ENCODE results near the gene HTRA2.
A peak's percentile ranks its signal among the peaks of the same experiment; 100 is the strongest.
"Not testable (repeated sequence)": the region's sequence is repeated elsewhere in the genome, so short reads cannot be mapped to it uniquely, and the experiment has no call there.

Gene HTRA2

DNA sequence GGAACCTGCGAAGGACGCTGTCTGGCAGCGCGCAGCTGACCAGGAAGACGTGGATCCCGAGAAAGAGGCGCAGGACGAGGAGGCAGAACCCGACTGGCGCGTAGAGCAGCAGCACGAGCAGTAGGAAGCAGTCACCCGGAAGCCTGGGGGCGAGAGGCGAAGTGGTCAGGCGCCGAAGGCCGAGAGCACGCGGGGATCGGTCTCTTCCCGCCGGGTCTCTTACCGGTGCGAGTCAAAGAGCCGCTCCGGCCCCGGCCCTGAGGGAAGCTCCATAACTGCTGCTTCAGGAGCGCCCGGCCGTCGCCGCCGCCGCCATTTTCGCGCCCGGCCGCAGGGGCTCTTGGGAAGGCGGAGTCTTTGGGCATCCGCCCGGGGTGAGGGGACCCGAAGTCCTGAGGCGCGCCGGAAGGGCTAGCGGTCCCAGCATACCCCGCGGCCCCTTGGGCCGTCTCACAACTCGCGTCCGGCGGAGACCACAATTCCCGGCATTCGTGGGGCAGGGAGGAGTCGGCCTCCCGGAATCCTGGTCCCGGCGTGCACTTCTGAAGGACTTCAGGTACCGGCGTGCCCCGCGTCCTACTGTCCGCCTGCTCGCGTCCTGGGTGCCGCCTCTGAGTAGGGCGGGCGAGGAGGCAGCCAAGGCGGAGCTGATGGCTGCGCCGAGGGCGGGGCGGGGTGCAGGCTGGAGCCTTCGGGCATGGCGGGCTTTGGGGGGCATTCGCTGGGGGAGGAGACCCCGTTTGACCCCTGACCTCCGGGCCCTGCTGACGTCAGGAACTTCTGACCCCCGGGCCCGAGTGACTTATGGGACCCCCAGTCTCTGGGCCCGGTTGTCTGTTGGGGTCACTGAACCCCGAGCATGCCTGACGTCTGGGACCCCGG lies at the start of gene HTRA2, which contains the start of gene AUP1:
TSS of gene HTRA2 (plus strand) at position 577 of the 882 bp plus-strand sequence. CDS start at position 651, 74 bp downstream.
TSS of gene AUP1 (minus strand) at position 350 of the 882 bp plus-strand sequence. CDS start at position 273, 77 bp downstream.
- peak; percentile 98 for DNase-seq (ENCODE audit: low spot score)

DNA sequence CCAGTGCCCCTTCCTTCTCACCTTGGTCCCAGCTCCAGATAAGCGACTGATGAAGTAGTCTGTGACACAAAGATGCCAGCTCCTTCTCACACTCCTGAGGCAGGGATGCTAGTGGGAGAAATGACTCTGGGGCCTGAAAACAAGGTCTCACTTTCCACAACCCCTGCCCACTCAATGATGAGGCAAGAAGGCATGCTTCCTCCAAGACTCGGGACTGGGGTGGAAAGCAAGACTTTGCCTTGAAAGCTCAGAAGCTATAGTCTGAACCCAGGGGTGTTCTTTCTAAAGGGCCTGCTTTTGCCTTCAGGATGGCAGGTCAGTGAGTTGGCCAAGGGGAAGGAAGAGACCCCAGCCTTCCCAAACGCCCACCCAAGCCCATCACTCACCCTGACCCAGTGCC lies 48.3 kb upstream of the HTRA2 start:
- DNase-seq (ENCODE audit: low spot score): no peak

DNA sequence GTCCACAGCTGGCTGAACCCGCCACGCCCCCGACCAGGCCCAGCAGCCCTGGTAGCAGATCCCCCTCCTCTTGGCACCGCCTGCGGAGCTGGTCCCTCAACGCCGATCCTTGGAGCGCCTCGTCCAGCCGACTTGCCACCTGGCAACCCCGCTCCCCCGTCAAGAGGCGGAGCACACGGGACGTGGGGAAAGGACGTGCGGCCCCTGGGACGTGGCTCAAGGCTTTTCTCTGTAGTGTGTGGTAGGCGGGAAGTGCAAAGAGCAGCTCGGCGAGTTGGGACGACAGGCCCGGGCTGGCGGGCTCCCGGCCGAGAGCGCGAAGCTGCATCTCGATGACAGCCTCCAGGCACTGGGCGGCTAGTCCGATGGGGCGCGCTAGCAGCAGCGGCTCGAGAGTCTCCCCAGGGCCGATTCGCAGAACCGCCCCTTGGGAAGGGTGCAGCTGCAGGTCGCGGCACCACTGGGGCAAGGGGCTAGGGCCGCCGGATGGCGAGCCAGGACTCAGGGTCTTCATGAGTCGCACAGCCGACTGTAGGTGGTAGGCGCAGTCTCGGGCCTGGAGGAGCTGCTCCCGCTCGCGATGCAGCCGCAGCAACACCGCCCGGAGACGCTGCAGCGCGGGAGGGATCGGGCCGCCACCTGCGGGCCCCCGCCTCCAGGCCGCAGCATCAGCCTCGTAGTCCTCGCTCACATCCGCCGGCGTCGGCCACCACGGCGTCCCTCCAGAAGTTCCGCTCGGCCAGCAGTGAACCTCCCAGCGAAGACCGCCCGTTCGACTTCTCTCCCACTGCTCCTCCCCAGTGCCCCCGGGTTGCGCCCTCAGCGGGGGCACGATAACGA lies 47.6 kb upstream of the HTRA2 start:
- no peak for DNase-seq (ENCODE audit: low spot score)

GRCh38 chr2:74482801-74483674 lies 46.7 kb upstream of the HTRA2 start, which contains the start of the genes CCDC142 and TTC31:
CCDC142 (minus strand) TSS chr2:74482998; CDS start chr2:74482837, 161 bp downstream.
TTC31 (plus strand) TSS chr2:74483081; CDS start chr2:74483096, 15 bp downstream.
- DNase-seq (ENCODE audit: low spot score): peak; percentile 97

DNA sequence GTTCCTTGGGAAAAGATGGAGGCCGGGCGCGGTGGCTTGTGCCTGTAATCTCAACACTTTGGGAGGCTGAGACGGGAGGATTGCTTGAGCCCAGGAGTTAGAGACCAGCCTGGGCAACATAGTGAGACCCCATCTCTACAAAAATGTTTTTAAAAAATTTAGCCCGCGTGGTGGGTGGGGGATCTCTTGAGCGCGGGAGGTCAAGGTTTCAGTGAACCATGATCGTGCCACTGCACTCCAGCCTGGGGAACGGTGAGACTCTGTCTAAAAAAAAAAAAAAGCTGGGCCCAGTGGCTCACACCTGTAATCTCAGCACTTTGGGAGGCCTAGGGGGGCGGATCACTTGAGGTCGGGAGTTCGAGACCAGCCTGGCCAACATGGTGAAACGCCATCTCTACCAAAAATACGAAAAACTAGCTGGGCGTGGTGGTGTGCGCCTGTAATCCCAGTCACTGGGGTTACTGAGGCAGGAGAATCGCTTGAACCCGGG lies 46.0 kb upstream of the HTRA2 start:
- DNase-seq (ENCODE audit: low spot score): not testable (repeated sequence)

GRCh38 chr2:74486141-74486540 lies 43.6 kb upstream of the HTRA2 start:
- no peak for DNase-seq (ENCODE audit: low spot score)

DNA sequence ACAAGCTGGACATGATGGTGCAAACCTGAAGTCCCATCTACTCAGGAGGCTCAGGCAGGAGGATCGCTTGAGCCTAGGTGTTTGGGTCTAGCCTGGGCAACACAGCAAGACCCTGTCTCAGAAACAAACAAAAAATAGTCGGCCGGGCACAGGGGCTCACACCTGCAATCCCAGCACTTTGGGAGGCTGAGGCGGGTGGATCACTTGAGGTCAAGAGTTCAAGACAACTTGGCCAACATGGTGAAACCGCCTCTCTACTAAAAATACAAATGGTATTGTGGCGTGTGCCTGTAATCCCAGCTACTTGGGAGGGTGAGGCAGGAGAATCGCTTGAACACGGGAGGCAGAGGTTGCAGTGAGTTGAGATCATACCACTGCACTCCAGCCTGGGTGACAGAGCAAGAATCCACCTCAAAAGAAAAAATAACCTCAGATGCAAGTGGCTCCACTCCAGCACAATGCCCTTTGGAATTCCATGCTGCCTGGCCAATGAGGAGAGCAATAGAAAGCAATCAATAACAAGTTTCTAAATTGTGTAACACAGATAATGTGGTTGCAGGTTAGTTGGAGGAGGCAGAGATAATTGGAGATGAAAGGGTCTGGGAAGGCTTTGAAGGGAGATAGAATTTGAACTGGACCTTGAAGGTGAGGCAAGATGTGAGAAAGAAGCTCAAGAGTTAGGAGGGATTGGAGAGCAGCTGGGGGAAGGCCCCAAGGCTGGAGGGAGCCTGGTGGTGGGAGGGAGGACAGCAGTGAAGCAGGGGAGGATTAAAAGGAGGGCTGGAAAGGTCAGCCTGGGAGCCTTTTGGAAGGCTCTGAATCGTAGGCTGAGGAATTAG lies 40.9 kb upstream of the HTRA2 start:
- DNase-seq (ENCODE audit: low spot score): no peak

DNA sequence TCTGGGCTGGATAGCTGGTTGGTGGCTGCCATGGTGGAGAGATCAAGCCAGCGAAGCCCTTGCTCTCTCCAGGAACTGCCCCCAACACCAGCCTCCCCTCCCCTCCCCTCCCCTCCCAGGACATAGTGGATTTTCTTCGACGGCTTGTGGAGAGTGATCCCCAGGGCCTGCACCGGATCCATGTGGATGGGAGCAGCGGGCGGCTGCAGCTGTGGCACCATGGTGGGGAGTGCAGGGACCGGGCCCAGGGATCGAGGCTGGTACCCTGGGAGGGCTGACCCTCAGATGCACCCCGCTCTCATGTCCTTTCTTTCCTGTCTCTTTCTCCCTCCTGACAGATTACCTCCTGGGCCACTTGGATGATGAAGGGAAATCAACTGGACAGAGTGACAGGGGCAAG lies 39.8 kb upstream of the HTRA2 start:
- no peak for DNase-seq (ENCODE audit: low spot score)

DNA sequence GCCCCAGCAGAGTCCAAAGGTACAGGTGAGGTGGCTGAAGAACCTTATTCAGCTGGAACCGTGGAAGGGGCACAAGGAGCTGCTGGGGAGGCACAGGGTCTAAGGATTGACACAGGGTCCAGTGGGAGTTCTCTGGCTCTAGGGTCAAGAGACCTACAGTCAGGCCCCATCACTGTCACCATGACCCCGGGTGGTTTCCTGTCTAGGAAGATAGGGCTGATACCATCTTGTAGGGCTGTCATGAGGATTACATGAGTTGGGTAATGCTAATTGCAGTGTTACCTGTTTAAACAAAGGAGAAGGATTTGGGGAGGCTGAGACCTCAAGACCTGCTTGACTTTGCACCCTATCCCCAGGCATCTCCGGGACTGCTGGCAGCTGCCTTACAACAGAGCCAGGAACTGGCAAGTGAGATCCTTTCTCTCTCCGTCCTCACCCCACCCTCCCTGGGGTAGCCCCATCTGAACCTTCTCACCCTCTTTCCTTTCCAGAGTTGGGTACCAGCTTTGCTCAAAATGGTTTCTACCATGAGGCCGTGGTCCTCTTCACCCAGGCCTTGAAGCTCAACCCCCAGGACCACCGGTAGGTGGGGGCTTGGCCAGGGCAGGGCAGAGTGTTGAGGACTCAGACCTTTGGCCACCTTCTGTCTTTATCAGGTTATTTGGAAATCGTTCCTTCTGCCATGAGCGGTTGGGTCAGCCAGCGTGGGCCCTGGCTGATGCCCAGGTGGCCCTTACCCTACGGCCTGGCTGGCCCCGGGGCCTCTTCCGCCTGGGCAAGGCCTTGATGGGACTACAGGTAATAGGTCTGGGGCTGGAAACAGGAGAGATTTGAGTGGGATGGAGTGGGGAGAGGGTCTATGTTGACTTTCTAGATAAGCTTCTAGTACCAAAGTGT lies 37.8 kb upstream of the HTRA2 start:
- no peak for DNase-seq (ENCODE audit: low spot score)

DNA sequence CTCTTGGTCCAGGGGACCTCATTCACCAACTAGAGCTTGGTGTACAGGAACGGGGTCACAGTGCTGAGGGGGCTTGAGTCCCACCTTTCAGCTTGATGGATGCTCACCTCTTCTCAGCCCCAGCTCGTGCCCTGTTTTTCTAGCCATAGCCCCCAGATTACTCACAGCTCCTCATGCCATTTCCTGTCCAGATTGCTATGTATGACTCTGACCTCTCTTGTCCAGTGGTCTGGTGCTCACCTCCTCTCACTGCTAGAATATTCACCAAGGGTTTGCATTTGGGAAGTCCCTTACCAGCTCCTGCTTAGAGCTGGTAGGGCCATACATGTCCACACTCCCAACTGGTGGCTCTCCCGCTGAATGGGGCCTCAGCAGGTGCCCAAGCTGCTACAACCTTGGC lies 36.2 kb upstream of the HTRA2 start:
- DNase-seq (ENCODE audit: low spot score): no peak

GRCh38 chr2:74495440-74495839 lies 34.3 kb upstream of the HTRA2 start:
- DNase-seq (ENCODE audit: low spot score): no peak

DNA sequence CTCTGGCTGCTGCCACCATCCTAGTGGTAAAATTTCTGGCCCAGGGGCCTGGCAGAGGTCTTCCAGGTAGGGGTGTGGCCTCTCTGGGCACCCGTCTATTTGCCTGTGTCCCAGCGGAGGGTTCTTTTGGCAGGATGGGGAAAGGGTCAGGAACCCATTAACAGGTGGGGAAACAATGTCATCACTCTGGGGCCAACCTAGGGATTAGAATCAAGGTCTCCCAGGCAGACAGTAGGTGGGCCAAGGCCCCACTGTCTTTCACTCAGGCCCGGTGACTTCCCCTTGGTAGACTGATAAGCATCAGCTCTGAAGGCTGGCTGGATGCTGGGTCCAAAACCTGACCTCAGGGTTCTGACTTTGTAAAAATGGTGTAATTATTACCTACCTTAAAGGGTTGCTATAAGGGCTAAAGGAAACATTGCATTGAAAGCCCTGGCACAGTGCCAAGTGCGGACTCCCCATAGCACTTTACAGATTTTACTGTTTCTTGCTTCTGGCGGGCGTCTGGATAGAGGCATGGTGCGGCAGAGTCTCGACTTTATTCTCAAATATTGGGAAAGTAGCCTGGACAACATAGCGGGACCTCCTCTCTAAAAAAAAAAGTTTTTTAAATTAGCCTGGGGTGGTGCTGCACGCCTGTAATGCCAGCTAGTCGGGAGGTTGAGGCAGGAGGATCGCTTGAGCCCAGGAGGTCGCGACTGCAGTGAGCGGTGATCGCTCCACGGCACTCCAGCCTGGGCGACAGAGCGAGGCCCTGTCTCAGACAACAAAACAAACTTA lies 32.5 kb upstream of the HTRA2 start:
- DNase-seq (ENCODE audit: low spot score): no peak

DNA sequence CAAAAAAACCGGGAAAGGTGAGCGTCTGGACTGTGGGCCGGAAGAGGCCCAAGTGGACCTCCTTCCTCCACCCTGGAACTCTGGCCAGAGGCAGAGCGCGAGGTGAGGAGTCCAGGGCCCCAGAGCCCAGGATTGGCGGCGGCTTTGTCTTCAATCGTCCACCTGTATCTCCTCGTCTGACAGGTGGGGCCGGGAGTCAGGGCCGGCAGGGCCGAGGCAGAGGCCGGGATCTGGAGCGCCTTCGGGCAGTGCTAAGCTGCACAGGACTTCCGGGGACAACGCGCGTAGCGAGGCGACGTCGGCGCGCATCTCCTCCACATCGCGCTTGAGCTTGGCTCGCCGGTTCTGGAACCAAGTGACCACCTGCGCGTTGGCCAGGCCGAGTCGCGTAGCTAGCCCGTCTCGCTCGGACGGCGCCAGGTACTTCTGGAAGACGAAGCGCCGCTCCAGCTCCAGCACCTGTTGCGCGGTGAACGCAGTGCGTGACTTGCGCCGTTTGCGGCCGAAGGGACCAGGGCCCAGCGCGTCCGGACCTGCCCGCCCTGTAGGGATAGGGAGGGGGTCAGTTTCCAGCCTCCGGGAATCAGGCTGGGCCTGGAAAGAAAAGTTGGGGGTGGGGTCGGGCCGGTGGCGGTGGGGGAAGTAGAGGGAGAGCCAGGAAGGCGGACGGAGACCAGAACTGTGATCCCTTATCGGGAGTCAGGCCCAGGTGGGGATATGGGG lies 31.8 kb upstream of the HTRA2 start:
- DNase-seq (ENCODE audit: low spot score): no peak

- DNase-seq (ENCODE audit: low spot score): no peak
These were observed 31.1 kb upstream of the HTRA2 start for GRCh38 chr2:74498500-74499266.

DNA sequence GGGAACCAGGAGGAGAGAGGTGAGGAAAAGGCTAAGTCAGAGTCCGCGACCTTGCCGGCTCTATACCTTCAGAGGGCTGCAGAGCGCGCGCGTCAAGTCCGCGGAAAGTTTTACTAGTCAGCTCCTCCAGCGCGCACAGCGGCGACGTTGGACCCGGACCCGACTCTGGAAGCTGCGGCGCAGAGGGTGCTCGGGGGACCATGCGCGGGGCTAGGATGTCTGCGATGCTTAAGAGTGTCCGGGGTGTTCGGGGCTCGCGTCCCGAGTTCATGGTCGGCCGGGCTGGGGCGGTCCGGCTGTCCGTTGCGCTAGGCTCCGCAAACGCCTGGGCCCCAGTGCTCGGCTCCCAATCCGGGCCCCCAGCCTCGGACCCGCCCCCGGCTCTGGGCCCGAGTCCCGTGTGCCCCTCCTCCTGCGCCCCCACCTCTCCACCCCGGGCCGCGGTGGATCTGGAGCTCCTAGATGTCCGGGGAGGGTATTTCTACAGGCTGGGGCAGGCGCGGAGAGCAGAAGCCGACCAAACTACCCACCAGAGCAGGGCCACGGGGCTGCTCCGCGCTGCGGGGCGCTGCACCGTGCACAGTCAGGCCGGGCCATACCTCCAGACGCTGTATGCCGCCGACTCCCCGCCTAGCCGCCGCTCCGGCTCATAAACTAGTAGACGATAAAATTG lies 30.3 kb upstream of the HTRA2 start, which contains the start of gene LBX2:
TSS of gene LBX2 (minus strand) at position 337 of the 673 bp plus-strand sequence. CDS start at position 271, 66 bp downstream.
- no peak for DNase-seq (ENCODE audit: low spot score)

DNA sequence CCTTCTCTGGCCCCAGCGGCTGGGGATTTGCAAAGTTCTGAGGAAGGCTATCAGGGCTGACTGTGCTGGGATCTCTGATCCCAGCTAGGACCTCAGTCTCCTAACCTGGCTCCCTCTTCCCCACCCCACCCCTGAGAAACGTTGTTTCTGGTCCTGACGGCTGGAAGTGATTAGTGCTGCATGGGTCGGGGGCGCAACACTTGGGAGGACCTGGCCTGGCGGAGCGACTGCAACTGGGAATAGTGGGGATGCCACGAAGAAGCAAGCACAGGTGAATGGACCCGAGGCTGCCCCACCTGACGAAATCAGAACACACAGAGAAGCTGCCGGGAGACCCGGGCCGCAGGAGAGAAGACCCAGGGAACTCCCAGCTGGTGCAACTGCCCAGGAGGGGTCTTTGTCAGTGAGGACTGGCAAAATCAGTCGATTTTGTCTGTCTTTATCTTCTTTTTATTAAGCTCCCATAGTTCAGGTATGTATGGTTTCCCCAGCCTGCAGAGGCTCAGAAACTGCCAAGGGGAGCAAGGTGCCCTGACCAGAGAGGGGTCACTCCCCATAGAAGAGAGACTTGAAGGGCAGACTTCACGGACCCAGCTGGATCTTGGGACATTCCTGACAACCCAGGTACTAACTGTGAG lies 29.7 kb upstream of the HTRA2 start:
- no peak for DNase-seq (ENCODE audit: low spot score)

Measured in putamen (tissue), 1 donor.